Measurements from ENCODE around the gene BTBD18. TPM values are rescaled to one million over a fixed set of nuclear protein-coding genes. Genes with fewer than 3 reads are reported as not detected.
A peak's percentile ranks its signal among the peaks of the same experiment; 100 is the strongest.

BTBD18 gene
- not detected for total RNA-seq
- long read RNA-seq, donor 1, partial matches to known transcripts: 0 of 2 reads
- long read RNA-seq, donor 1, other reads (novel, unspliced or antisense): 2 of 2 reads
- long read RNA-seq, donor 2: 0 reads

- intact Hi-C loops (cut with DNase I): no loop called here
- DNase-seq (ENCODE audit: low spot score): no peak
Measured at GRCh38 chr11:57751676-57752253, at the start of gene BTBD18. BTBD18 (minus strand) TSS chr11:57751819; CDS start chr11:57751188, 631 bp downstream.

- DNase-seq (ENCODE audit: low spot score): no peak
- intact Hi-C loops (cut with DNase I): no loop called here
Measured at GRCh38 chr11:57801183-57801485, 49.5 kb upstream of the BTBD18 start.

- intact Hi-C loops (cut with DNase I): no loop called here
- no peak for DNase-seq (ENCODE audit: low spot score)
Measured at GRCh38 chr11:57800444-57801182, 49.0 kb upstream of the BTBD18 start.

- no peak for DNase-seq (ENCODE audit: low spot score)
- intact Hi-C loops (cut with DNase I): loop anchor here in 1 of 2 donors (5.0 kb wide), 1 partner anchor 42 kb away; no protein-coding TSS in a partner anchor
Measured at GRCh38 chr11:57798905-57799559, 47.4 kb upstream of the BTBD18 start.

- DNase-seq (ENCODE audit: low spot score): no peak
- intact Hi-C loops (cut with DNase I): no loop called here
Measured at GRCh38 chr11:57793351-57794115, 41.9 kb upstream of the BTBD18 start.

GRCh38 chr11:57792870-57793269, 41.3 kb upstream of the BTBD18 start:
- intact Hi-C loops (cut with DNase I): no loop called here
- no peak for DNase-seq (ENCODE audit: low spot score)

- intact Hi-C loops (cut with DNase I): no loop called here
- DNase-seq (ENCODE audit: low spot score): peak; percentile 95
Measured at GRCh38 chr11:57792060-57792541, 40.5 kb upstream of the BTBD18 start.

GRCh38 chr11:57791321-57792059, 39.9 kb upstream of the BTBD18 start:
- intact Hi-C loops (cut with DNase I): no loop called here

GRCh38 chr11:57788703-57789088, 37.1 kb upstream of the BTBD18 start:
- intact Hi-C loops (cut with DNase I): no loop called here
- DNase-seq (ENCODE audit: low spot score): no peak

More at GRCh38 chr11:57791321-57792059, 39.9 kb upstream of the BTBD18 start:
- no peak for DNase-seq (ENCODE audit: low spot score)

GRCh38 chr11:57787920-57788702, 36.5 kb upstream of the BTBD18 start:
- intact Hi-C loops (cut with DNase I): no loop called here
- no peak for DNase-seq (ENCODE audit: low spot score)

GRCh38 chr11:57787006-57787604, 35.5 kb upstream of the BTBD18 start:
- DNase-seq (ENCODE audit: low spot score): no peak
- intact Hi-C loops (cut with DNase I): no loop called here

- no peak for DNase-seq (ENCODE audit: low spot score)
- intact Hi-C loops (cut with DNase I): no loop called here
Measured at GRCh38 chr11:57786436-57786835, 34.8 kb upstream of the BTBD18 start.

GRCh38 chr11:57785072-57785471, 33.5 kb upstream of the BTBD18 start:
- DNase-seq (ENCODE audit: low spot score): no peak
- intact Hi-C loops (cut with DNase I): no loop called here

- intact Hi-C loops (cut with DNase I): no loop called here
- DNase-seq (ENCODE audit: low spot score): no peak
Measured at GRCh38 chr11:57781529-57781943, 29.9 kb upstream of the BTBD18 start.

GRCh38 chr11:57779276-57779675, 27.7 kb upstream of the BTBD18 start:
- intact Hi-C loops (cut with DNase I): no loop called here

GRCh38 chr11:57778318-57779037, 26.9 kb upstream of the BTBD18 start:
- DNase-seq (ENCODE audit: low spot score): peak; percentile 93
- intact Hi-C loops (cut with DNase I): no loop called here

More at GRCh38 chr11:57779276-57779675, 27.7 kb upstream of the BTBD18 start:
- no peak for DNase-seq (ENCODE audit: low spot score)

GRCh38 chr11:57777969-57778317, 26.3 kb upstream of the BTBD18 start:
- intact Hi-C loops (cut with DNase I): no loop called here
- no peak for DNase-seq (ENCODE audit: low spot score)
